ENCODE measurements around the gene KAT5.

DNA sequence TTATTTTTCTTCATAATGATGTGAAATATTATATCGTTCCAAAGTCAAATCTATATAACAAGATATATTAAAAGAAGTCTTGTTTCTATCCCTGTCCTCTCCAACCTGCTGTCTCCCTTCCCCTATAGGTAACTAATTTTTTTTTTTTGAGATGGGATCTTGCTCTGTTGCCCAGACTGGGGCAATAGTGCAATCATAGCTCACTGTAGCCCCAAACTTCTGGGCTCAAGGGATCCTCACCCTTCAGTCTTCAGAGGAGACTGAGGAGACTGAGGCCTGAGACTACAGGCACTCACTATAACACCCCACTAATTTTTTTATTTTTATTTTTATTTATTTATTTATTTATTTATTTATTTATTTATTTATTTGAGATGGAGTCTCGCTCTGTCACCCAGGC is 39.1 kb upstream of the KAT5 start:
- TF ChIP-seq EGR1 (IDR thresholded peaks at IDR 0.05) (no peak), EP300 (IDR thresholded peaks at IDR 0.05; ENCODE audit: borderline replicate concordance) (no peak), TAF1 (IDR thresholded peaks at IDR 0.05; ENCODE audit: low read depth) (no peak), CEBPB (IDR thresholded peaks at IDR 0.05) (no peak), YY1 (IDR thresholded peaks at IDR 0.05; ENCODE audit: low read depth) (no peak), NFIC (IDR thresholded peaks at IDR 0.05) (no peak), RAD21 (IDR thresholded peaks at IDR 0.05; ENCODE audit: low read depth) (no peak)
- TF ChIP-seq, protein P1, sequence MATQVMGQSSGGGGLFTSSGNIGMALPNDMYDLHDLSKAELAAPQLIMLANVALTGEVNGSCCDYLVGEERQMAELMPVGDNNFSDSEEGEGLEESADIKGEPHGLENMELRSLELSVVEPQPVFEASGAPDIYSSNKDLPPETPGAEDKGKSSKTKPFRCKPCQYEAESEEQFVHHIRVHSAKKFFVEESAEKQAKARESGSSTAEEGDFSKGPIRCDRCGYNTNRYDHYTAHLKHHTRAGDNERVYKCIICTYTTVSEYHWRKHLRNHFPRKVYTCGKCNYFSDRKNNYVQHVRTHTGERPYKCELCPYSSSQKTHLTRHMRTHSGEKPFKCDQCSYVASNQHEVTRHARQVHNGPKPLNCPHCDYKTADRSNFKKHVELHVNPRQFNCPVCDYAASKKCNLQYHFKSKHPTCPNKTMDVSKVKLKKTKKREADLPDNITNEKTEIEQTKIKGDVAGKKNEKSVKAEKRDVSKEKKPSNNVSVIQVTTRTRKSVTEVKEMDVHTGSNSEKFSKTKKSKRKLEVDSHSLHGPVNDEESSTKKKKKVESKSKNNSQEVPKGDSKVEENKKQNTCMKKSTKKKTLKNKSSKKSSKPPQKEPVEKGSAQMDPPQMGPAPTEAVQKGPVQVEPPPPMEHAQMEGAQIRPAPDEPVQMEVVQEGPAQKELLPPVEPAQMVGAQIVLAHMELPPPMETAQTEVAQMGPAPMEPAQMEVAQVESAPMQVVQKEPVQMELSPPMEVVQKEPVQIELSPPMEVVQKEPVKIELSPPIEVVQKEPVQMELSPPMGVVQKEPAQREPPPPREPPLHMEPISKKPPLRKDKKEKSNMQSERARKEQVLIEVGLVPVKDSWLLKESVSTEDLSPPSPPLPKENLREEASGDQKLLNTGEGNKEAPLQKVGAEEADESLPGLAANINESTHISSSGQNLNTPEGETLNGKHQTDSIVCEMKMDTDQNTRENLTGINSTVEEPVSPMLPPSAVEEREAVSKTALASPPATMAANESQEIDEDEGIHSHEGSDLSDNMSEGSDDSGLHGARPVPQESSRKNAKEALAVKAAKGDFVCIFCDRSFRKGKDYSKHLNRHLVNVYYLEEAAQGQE (IDR thresholded peaks at IDR 0.05; ENCODE audit: low read depth): no peak
